GM13977 (cell line): ENCODE measurements around the gene LRRC46.

Experiments used
- DNase-seq: peaks from one replicate; pipeline ENCODE4 v3.0.0; 2012; ENCODE audit warnings: low spot score
- in situ Hi-C: fragments of 300-500 bp; cut with MboI; formaldehyde crosslinking; loops from one replicate; pipeline ENCODE4 v1.12.0; 2022; ENCODE audit warnings: low sequenced_read_pairs, low pct_unique_long_range_greater_than_20kb, mixed read lengths, inconsistent platforms; ENCODE audit not compliant: unreplicated experiment
- TF ChIP-seq, protein P1 (sequence below): IDR thresholded peaks from 2 replicates; pipeline ENCODE4 v1.5.1; 2012; ENCODE audit warnings: mild to moderate bottlenecking, control low read depth; ENCODE audit not compliant: insufficient read depth; ENCODE audit errors: extremely low read depth, missing control alignments

The LRRC46 gene

DNA sequence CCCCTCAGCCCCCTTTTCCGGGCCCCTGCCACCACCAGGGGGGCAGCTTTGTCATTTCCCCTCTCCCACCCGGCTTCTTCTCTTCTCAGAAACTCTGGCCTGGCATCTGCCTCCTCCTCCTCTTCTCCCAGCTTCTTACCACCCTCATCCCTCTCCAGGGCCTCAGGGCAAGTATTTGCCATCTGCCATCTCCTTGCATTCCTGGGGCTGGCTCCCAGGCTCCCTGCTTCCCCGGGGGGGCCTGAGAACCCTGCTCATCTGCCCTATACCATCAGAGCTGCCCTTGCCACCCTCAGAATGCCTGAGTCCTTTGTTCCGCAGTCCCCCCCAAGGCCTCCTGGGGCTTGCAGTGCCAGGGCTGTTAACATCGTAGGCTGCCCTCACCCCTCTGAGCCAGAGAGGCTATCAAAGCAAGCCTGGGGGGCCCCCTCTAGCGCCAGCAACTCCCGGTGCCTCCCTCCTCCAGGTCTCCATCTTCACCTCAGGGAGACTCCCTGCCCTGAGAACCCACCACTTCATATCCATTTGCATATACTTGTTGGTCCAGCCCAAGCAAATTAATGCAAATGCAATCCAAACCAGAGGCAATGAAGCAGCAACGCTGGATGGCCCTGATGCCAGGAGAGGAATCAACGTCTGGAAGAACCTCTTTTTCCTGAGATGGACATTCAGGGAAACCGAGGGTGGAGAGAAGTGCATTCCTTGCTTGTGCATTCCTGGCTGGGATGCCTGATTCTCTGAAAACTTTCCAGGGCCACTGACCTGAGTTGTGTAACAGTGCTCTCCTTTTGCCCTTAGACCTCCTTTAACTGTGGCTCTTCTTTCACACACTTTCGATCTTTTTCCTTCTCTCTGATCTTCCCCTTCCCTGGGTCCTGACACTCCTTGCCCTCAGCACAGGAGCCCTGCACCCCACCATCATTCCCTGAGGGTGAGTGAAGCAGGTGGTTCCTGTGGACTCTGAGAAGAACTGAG, 43.8 kb downstream of the LRRC46 start:
- in situ Hi-C loops: no loop called here
- TF ChIP-seq, protein P1, sequence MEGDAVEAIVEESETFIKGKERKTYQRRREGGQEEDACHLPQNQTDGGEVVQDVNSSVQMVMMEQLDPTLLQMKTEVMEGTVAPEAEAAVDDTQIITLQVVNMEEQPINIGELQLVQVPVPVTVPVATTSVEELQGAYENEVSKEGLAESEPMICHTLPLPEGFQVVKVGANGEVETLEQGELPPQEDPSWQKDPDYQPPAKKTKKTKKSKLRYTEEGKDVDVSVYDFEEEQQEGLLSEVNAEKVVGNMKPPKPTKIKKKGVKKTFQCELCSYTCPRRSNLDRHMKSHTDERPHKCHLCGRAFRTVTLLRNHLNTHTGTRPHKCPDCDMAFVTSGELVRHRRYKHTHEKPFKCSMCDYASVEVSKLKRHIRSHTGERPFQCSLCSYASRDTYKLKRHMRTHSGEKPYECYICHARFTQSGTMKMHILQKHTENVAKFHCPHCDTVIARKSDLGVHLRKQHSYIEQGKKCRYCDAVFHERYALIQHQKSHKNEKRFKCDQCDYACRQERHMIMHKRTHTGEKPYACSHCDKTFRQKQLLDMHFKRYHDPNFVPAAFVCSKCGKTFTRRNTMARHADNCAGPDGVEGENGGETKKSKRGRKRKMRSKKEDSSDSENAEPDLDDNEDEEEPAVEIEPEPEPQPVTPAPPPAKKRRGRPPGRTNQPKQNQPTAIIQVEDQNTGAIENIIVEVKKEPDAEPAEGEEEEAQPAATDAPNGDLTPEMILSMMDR: no peak

DNA sequence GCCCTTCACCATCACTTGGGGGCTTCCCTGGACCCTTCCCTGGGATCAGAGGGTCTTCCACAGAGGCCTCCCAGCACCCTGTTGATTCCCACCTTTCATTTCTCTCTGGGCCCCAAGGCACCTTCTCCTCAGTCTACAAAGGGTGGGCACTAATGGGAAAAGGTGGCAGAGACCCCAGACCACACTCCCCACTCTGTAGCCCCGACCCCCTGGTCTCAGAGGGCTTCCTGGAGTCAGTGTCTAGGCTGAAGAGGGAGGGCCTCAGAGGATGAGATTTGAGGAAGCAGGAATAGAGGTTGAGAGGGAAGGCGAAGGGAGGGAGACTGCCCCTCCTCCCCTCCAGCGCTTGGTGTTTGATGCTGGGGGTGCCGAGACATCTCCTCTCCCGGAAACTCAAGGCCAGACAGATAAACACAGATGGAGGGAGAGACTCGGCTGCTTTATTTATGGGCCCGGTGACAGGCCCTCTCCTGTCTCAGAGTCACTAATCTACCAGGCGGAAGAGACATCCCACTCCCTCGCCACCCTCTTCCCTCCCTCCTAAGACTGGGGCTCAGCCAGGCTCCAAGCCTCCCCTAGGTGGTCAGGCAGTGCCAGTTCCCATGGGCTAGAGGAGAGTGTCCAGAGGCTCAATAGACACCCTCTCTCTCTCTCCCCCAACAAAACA, 46.0 kb downstream of the LRRC46 start:
- in situ Hi-C loops: no loop called here
- TF ChIP-seq, protein P1: no peak
- DNase-seq: no peak

More for the DNA sequence above, 43.8 kb downstream of the LRRC46 start:
- DNase-seq: no peak

DNA sequence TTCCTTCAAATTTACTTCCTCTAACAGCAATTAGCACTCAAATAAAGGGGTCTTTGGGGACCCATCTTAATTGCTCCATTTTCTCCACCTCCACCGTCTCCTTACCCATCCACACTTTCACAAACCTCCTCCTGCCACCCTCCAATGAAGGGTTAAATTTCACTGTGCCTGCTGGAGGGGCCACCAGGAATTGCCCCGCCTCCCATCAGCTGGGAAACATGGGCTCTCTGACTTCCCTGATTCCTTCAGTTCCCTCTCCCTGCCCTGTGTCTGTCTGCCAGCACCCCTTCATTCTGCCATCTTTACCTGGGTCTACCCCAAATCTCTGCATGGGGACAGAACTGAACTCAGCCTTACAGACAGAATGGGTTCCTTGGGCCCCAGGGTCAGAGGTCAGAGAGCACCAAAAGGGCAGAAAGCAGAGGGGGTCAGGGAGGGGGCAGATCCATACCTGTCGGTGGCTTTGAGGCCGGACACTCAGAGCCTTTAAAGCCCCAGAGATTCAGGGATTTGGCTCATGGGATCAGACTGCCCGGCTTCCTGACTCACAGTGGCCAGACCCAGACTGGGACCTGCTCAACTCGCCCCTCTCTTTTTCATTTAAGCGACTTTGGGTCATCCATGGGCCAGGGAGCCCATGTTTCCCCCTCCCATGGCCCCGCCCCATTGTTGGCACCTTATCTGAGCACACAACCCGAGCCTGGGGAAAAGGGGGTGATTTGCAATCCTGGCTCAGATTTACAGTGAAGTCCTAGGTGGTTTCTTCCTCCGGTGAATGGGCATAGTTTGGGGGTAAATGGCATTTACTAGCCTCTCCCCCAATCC, 46.9 kb downstream of the LRRC46 start:
- TF ChIP-seq, protein P1: no peak
- DNase-seq: no peak
- in situ Hi-C loops: no loop called here

DNA sequence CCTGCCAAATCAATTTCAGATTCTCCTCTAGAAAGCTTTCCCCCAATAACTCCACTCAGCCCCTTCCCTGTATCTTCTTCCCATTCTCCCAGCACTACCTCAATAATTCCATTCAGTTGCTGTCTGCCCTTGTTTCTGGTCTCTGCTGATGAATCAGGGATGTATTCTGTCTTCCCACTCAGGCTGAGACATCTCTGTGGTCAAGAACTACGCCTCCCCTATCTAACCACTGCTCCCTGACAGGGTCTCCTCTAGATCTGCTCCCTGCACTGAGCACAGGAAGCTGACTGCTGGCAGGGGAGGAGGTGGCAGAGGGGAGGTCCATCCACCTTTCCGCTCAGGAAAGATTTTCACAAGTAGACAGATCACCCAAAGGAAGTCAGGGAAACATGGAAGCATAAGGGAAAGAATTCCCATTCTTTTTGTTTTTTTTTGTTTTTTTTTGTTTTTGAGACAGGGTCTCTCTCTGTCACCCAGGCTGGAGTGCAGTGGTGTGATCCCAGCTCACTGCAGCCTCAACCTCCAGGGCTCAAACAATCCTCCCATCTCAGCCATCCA, 47.6 kb downstream of the LRRC46 start:
- in situ Hi-C loops: no loop called here
- TF ChIP-seq, protein P1: no peak

GRCh38 chr17:47879776-47880454, 48.4 kb downstream of the LRRC46 start:
- TF ChIP-seq, protein P1: no peak
- DNase-seq: no peak
- in situ Hi-C loops: no loop called here

More for the DNA sequence above, 47.6 kb downstream of the LRRC46 start:
- DNase-seq: no peak
